ENCODE measurements around the gene USP54.

USP54 gene

DNA sequence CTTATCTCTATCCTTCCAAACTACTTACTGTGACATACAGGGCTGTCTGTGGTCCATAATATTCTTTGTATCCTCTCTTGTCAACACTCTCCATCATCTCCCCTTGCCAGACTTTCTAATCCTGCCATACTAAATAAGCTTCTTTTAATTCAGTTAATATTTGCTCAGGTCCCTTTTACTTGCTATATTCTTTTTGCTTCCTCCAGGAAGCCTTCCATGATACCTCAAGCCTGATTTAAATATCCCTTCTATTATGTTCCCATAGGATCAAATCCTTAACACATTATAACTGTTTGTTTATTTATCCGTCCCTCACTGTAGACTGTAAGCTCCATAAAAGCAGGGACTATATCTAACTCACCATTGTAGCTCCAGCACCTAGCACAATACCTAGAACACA lies 88.1 kb downstream of the USP54 start:
- ChIA-PET POLR2A (no interaction called here), CTCF (no interaction called here)
- no peak for DNase-seq (ENCODE audit: extremely low spot score)
- TF ChIP-seq ZNF384 (IDR thresholded peaks at IDR 0.05) (no peak), CTBP1 (IDR thresholded peaks at IDR 0.05; ENCODE audit: borderline replicate concordance) (no peak), SUZ12 (IDR thresholded peaks at IDR 0.05) (no peak), HDGF (IDR thresholded peaks at IDR 0.05; ENCODE audit: borderline replicate concordance) (no peak), ELF4 (IDR thresholded peaks at IDR 0.05) (no peak), FOXK2 (IDR thresholded peaks at IDR 0.05) (no peak), ARNT (IDR thresholded peaks at IDR 0.05) (no peak), TARDBP (IDR thresholded peaks at IDR 0.05) (no peak), L3MBTL2 (conservative IDR thresholded peaks at IDR 0.05) (no peak), FOXM1 (IDR thresholded peaks at IDR 0.05; ENCODE audit: borderline replicate concordance) (no peak), SP1 (IDR thresholded peaks at IDR 0.05) (no peak), BHLHE40 (IDR thresholded peaks at IDR 0.05; ENCODE audit: borderline replicate concordance) (no peak), LEF1 (IDR thresholded peaks at IDR 0.05; ENCODE audit: borderline replicate concordance) (no peak), NFRKB (IDR thresholded peaks at IDR 0.05) (no peak), FOXA1 (IDR thresholded peaks at IDR 0.05) (no peak)
- TF ChIP-seq, protein P1, sequence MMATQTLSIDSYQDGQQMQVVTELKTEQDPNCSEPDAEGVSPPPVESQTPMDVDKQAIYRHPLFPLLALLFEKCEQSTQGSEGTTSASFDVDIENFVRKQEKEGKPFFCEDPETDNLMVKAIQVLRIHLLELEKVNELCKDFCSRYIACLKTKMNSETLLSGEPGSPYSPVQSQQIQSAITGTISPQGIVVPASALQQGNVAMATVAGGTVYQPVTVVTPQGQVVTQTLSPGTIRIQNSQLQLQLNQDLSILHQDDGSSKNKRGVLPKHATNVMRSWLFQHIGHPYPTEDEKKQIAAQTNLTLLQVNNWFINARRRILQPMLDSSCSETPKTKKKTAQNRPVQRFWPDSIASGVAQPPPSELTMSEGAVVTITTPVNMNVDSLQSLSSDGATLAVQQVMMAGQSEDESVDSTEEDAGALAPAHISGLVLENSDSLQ (IDR thresholded peaks at IDR 0.05) = no peak

DNA sequence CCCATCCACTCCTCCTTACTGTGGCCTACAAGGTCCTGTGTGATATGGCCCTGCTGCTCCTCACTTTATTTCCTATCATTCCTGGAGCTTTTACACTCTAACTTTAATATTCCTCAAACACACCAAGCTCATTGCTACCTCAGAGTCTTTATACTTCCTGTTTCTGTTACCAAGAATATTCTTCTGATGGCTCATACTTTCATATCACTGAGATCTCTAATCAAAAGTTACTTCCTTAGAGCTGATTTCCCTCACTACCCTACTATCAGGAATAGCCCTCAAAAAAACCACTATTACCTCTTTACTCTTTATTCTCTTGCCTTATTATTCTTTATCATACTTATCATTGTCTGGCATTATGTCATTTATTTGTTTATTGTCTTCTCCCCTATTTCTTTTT lies 89.5 kb downstream of the USP54 start:
- TF ChIP-seq CTBP1 (IDR thresholded peaks at IDR 0.05; ENCODE audit: borderline replicate concordance) = no peak
- no peak for TF ChIP-seq ELF4 (IDR thresholded peaks at IDR 0.05)
- no peak for TF ChIP-seq BHLHE40 (IDR thresholded peaks at IDR 0.05; ENCODE audit: borderline replicate concordance)
- no peak for TF ChIP-seq NFRKB (IDR thresholded peaks at IDR 0.05)
- TF ChIP-seq FOXA1 (IDR thresholded peaks at IDR 0.05) = no peak
- TF ChIP-seq FOXK2 (IDR thresholded peaks at IDR 0.05) = no peak
- ChIA-PET CTCF (no interaction called here), POLR2A (no interaction called here)
- DNase-seq (ENCODE audit: extremely low spot score) = no peak

DNA sequence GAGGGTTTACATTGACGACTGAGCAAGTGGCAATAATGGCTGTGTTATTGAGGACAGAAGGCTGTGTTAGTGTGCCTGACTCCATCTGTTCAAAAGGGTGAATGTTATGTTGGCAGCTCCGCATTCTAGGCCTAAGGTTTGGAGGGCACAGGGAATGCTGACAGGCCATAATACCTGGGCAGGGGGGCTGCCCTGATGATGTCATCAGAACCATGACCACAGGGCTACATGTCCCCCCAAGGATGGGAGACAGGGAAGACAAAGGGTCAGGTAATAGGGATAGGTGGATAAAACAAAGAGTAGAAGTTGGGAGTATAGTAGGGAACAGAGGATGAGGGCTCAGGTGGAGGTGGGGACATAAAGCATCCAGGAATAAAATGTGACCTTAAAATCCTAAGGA lies 93.5 kb downstream of the USP54 start:
- no peak for DNase-seq (ENCODE audit: extremely low spot score)
- ChIA-PET CTCF (no interaction called here), POLR2A (no interaction called here)
- TF ChIP-seq BHLHE40 (IDR thresholded peaks at IDR 0.05; ENCODE audit: borderline replicate concordance) (no peak), FOXM1 (IDR thresholded peaks at IDR 0.05; ENCODE audit: borderline replicate concordance) (no peak), SP1 (IDR thresholded peaks at IDR 0.05) (no peak), LEF1 (IDR thresholded peaks at IDR 0.05; ENCODE audit: borderline replicate concordance) (no peak), FOXA1 (IDR thresholded peaks at IDR 0.05) (no peak), ELF4 (IDR thresholded peaks at IDR 0.05) (no peak), CTBP1 (IDR thresholded peaks at IDR 0.05; ENCODE audit: borderline replicate concordance) (no peak), ARNT (IDR thresholded peaks at IDR 0.05) (no peak), L3MBTL2 (conservative IDR thresholded peaks at IDR 0.05) (no peak), HDGF (IDR thresholded peaks at IDR 0.05; ENCODE audit: borderline replicate concordance) (no peak)
- TF ChIP-seq, protein P1 (IDR thresholded peaks at IDR 0.05) = no peak

DNA sequence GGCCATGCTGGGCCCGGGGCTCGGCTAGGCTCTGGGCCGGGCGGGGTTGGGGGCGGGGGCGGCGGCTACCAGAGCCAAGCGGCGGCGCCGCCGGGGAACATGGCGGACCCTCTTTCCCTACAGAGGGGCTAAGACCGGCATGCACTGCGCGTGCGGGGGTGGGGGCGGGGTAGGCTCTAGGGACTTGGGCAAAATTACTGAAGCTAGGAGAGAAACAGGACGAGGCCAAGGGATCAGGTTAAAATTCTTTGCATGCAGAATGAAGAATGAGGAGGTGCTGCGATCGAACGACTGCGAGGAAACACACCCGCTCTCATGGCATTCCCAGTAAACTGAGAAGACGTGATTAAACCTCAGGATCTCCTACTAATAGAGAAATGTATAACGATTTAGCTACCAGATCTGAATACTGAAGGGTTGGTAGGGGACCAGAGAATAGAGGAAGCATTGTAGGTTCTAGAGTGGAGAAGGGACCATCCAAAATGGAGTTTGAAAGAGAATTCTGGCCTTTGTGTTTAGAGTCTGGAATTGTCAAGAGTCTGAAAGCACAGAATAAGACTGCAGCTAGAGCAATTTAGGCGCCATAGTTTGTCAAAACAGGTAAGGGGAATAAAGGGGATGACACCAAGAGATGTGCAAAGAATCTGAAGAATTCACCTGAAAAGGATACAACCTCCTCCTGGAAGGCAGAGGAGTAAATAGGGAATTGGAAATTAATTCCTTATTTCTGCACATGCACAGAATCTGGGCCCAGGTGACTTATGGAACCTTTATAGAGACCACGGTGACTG lies 95.1 kb downstream of the USP54 start, which contains the start of gene PPP3CB:
Gene PPP3CB, minus strand, starts transcription at position 141 of the 791 bp plus-strand sequence. Its CDS starts 135 bp downstream, at position 6.
- POLR2A ChIA-PET = interaction anchor here (0.5 to 2.2 kb wide), 13 partner anchors 10 to 290 kb away, joined by 3 to 9 read pairs (median 4); partner anchors contain the start of genes ANXA7, DNAJC9 and MRPS16
- CTCF ChIA-PET = no interaction called here
- TF ChIP-seq TARDBP (IDR thresholded peaks at IDR 0.05) = no peak
- no peak for TF ChIP-seq FOXK2 (IDR thresholded peaks at IDR 0.05)
- no peak for TF ChIP-seq SUZ12 (IDR thresholded peaks at IDR 0.05)
- TF ChIP-seq ZNF384 (IDR thresholded peaks at IDR 0.05) = no peak
- TF ChIP-seq BHLHE40 (IDR thresholded peaks at IDR 0.05; ENCODE audit: borderline replicate concordance) = no peak
- DNase-seq (ENCODE audit: extremely low spot score) = peak; percentile 90

DNA sequence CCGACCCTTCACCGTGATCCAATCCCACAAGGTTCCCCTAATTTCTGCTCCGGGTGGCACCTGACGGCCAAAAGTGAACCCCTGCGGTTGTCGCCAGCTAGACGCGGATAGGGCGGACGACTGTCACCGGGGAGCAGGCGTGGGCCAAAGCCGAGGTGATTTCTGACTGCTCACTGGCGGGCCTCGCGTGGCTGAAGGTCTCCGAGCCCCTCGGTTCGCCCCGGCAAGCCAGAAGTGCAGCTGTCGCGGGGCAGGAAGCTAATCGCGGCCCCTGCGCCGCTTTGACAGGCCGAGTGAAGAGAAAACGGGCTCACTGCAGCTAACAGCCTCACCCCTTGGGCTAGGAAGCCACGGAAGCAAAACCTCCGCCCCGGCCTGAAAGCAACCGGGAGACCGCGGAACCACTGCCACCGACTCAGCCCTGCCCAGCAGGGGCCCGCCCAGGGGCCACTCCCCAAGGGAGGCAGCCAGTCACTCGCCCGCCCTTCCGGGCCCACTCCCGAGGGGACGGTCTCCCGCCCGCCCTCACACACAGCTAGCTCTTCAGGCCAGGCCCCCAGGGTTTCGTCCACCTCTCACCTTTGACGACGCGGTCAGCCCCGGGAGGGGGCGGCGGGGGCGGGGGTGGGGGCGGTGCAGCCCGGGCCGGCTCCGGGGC lies 95.8 kb downstream of the USP54 start:
- ChIA-PET CTCF (interaction anchor here (0.7 kb wide), 1 partner anchor 232 kb away, joined by 3 read pairs; no protein-coding TSS in a partner anchor), POLR2A (interaction anchor here (0.7 to 2.2 kb wide), 9 partner anchors 10 to 291 kb away, joined by 3 to 9 read pairs (median 4); partner anchors contain the start of genes ANXA7, DNAJC9 and MRPS16)
- peak; percentile 77 for DNase-seq (ENCODE audit: extremely low spot score)
- TF ChIP-seq L3MBTL2 (conservative IDR thresholded peaks at IDR 0.05) = 0 out of 2 replicates have a peak, but pooled peaks have one; percentile 31
- no peak for TF ChIP-seq SP1 (IDR thresholded peaks at IDR 0.05)

DNA sequence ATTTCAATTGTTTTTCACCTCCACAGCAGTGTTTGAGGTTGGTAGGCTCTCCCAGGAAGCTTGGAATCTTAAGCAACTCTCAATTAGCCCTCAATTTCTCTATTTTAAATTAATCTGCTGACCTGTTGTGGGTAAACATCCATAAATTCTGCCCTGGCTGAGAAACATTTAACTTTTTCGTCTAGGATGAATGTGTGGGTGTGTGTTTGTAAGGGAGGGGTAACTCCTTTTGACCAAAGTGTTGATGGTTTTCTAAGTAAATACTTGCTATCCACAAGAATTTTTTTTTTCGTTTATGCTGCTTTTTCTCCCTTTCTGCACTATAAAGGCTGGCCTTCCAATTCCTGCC lies 96.3 kb downstream of the USP54 start:
- POLR2A ChIA-PET = interaction anchor here (1.8 to 2.2 kb wide), 3 partner anchors 81 to 242 kb away, joined by 4 to 9 read pairs (median 8); partner anchors contain the start of genes ANXA7 and MRPS16
- CTCF ChIA-PET = interaction anchor here (0.6 to 0.7 kb wide), 2 partner anchors 27 to 231 kb away, joined by 3 read pairs; no protein-coding TSS in a partner anchor
- no peak for DNase-seq (ENCODE audit: extremely low spot score)
- TF ChIP-seq L3MBTL2 (conservative IDR thresholded peaks at IDR 0.05) = no peak
- TF ChIP-seq LEF1 (IDR thresholded peaks at IDR 0.05; ENCODE audit: borderline replicate concordance) = no peak
- no peak for TF ChIP-seq NFRKB (IDR thresholded peaks at IDR 0.05)
- TF ChIP-seq FOXA1 (IDR thresholded peaks at IDR 0.05) = no peak
- no peak for TF ChIP-seq SP1 (IDR thresholded peaks at IDR 0.05)
- no peak for TF ChIP-seq TARDBP (IDR thresholded peaks at IDR 0.05)
- TF ChIP-seq ZNF384 (IDR thresholded peaks at IDR 0.05) = no peak
- no peak for TF ChIP-seq ELF4 (IDR thresholded peaks at IDR 0.05)
- TF ChIP-seq, protein P1 (IDR thresholded peaks at IDR 0.05) = no peak
- no peak for TF ChIP-seq CTBP1 (IDR thresholded peaks at IDR 0.05; ENCODE audit: borderline replicate concordance)
- TF ChIP-seq HDGF (IDR thresholded peaks at IDR 0.05; ENCODE audit: borderline replicate concordance) = no peak
- no peak for TF ChIP-seq FOXK2 (IDR thresholded peaks at IDR 0.05)

Data from HEK293T (cell line).